ENCODE data around the gene IRF6.

DNA sequence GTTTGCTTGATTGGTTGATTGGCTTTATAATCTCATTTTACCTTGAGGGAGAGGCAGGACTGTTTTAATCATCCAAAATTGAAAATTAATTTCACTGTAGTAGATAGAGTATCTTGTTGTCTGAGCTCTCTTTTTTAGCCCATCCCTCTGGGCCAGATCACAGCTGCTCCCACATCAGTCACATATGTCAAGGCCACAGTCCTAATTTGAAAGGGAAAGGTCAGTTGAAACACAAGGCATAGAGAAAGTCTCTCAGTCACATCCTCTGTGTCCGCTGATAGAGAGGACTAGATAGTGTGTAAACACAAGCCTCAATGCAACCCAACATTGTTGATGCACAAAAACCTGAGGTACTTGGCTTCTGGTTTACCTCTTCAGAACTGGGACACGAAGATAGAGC, 28.4 kb downstream of the IRF6 start:
- TF ChIP-seq ZNF274 (IDR thresholded peaks at IDR 0.05; ENCODE audit: low read depth, low read length) (no peak), YY1 (IDR thresholded peaks at IDR 0.05; ENCODE audit: insufficient read depth, insufficient read length) (no peak)
